Hematopoietic multipotent progenitor cell treated with erythropoietin and hydrocortisone succinate and interleukin-3 and kit ligand, for 4 days (in vitro differentiated cells): ENCODE data around the gene SETBP1.

ENCODE experiments used
- DNase-seq: peaks from one replicate; pipeline ENCODE4 v3.0.0-alpha.2; 2015

SETBP1 gene

DNA sequence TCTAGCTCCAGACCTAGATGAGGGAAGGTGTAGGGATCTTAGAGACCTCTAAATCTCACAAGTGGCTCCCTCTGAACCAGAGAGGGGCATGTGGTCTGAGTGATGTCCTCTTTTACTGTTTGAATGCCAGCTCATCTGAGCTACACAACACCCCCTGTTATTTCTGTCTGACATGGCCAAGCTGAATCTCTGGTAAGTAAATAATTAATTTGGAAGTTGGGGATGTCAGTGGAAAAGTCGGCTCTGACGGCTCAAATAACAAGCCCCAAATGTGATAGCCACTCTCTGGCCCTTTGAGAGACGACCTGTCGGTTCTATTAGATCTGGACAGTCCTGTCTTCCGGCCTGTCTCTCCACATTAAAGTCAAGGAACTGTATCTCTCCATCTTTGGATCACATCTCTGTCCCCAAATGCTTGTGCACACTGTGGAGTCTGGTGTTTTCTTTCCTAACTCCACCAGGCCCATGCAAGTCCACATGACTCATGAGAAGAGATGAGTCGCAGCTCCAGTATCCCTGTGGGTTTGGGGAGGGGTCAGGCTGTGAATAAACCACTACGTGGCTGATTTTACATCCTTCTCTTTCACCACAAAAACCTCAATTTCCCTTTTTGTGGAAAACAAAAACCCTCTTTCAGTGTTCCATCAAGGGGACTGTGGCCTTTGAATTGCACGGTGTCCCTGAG lies 52.5 kb downstream of the SETBP1 start:
- DNase-seq, result peak; percentile 71

DNA sequence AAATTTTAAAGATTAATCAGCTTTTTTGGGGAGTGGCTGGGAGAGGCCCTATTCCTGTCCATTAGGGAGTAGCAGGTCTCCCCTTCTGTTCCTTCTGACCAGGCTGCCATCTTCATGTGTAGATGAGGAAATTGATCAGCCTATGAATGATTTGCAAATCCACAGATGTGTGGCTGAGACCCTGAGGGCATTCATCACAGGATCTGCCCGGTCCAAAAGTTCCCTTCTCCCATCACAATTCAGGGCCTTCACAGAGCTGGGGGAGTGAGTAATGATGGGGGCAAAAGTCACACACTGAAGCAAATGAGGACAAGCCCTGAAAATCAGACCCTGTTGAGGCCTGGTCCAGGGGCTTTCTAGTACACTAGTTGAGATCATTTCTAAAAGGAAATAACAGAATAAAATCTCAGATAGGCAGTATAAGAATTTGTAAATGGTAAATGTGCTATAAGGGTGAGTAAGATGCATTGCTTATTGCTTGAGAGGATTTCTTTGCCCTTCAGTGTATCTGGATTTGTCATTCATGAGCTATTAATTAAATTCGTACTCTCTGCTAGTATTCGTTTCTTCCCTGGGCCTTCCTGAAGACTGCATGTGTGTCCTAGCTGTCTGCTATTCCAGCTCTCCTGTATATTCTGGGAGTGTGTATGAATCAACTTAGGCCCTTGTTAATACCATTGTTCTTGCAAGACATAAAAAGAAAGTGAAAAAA lies 53.2 kb downstream of the SETBP1 start:
- DNase-seq, result no peak

DNA sequence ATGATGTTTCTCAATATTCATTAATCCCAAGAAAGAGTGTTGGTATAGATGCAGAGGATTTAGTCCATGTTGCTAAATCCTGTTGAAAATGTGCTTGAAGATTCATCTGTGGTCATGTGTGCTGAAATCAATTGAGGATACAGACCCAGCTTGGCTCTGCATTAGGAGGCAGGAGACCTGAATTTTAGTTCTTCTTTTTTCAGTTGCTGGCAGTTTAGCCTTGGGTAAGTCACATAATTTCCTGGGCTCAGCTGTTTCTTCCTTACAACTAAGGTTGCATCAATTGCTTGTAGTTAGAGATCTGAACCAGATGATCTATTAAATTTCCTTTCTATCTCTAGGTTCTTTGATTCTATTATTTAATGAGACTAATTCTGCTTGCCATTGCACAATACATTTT lies 54.4 kb downstream of the SETBP1 start:
- DNase-seq, result peak; percentile 34

DNA sequence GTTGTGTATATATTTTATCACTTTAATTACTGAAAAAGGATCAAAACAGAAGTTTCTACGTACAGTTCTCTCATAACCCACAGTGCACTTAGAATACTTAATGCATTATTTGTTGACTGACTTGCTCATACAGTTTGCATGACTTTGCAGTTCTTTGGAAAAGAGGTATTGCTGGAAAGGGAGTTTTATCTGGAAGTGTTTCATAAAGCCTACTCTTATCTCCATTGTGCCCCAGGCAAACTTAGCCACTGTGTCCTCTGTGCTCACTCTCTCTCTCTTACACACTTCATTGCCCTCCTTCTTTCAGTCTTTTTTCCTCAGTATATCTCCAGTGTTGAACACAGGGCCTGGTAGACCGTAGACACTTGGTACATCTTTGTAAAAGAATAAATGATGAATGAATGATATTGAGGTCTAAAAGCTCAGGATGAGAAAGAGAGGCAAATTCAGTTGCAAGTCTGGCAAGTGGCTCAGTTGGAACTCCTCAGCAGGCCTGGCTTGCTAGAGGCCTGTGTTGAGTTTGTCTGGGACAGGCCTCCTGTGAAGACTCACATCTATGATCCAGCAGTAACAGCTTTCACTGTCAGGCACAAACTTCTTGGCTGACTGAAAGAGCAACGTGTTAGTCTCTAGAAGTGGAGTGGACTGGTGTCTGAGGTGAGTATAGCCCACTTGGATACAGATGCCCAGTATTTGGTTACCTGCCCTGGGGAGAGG lies 56.1 kb downstream of the SETBP1 start:
- DNase-seq, result peak; percentile 16

DNA sequence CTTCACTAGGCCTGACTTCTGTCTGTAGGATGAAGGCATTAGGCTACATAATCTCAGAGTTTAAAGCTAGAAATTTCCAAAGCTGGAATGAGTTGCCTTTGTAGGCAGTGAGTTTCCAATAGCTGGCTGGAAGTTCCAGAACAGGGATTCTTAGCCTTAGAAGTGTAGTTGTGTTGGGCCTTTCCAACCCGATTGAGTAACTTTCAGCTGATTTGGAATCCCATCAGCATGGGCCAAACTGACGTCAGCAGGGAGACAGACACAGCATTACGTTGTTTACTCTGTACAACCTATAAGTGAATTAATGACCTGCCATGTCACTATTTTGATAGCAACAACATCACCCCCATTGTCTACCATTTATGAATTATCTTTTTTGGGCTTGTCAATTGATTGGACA lies 56.9 kb downstream of the SETBP1 start:
- DNase-seq, result no peak

DNA sequence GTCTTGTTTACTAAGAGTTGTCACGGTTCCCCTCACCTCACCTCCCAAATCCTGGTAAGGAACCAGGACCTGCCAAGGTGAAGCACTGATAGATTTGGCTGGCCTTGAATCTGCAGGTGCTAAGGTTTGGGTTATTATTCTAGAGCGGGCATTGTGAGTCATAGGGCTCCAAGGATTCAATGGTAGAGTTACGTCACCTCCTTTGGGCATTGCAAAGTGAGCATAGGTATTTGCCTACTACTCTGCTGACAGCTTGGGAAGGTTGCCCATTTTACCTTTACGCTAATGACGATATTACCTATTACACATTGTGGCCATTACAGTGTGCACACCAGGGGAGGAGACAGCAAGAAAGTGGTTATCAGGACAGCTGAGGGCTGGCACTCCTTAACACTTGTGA lies 59.3 kb downstream of the SETBP1 start:
- no peak for DNase-seq

DNA sequence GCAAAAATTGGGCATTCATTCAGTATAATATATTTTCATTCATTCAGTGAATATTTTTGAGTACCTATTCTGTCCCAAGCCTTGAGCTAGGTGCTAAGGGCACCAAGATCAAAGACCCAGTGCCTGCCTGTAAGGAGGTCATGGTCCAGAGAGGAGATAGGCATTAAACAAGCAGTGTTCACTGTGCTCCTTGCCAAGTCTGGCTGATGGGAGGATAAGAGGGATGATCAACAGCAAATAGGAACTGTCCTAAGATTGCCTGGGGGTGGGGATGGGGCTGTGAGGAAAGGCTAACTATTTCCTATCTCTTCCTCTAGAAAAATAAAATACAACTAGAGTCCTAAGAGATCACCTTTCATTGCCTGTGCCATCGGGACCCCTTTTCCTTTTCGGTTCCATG lies 60.4 kb downstream of the SETBP1 start:
- no peak for DNase-seq

DNA sequence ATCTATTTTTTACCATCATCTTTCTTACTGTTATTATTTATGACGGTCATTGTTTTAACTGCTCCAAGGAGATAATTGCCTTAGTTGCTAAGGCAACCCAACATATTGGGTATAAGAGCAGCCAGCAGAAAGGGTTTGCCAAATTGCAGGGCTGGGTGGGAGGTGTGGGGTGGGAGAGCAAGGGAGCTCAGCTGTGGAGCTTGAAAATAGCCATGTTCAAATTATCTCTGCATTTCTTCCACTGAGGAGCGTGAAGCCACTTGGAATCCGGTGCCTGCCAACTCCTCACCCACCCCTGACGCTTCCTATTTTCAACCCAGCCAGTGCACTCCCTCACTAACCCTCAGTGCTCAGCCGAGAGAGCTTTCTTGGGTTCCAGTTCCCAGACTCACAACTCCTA lies 60.8 kb downstream of the SETBP1 start:
- no peak for DNase-seq

DNA sequence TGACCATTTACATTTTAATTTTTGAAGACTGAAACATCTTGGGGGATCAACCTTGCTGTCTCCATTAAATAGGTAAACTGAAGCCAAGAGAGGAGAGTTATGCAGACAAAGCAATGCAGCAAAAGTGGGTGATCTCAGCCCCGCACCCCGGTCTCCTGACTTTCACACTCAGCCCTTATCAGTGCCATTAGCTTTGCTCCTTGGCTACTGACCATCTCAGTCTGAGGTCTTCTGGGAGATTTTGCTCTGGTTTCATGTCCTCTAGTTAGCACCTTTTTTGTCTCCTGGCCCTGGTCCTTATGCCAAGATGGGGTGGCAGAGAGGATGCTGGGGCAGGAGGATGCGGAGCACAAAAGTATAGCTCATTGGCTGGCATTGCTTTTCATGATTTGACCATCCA lies 61.4 kb downstream of the SETBP1 start:
- no peak for DNase-seq

DNA sequence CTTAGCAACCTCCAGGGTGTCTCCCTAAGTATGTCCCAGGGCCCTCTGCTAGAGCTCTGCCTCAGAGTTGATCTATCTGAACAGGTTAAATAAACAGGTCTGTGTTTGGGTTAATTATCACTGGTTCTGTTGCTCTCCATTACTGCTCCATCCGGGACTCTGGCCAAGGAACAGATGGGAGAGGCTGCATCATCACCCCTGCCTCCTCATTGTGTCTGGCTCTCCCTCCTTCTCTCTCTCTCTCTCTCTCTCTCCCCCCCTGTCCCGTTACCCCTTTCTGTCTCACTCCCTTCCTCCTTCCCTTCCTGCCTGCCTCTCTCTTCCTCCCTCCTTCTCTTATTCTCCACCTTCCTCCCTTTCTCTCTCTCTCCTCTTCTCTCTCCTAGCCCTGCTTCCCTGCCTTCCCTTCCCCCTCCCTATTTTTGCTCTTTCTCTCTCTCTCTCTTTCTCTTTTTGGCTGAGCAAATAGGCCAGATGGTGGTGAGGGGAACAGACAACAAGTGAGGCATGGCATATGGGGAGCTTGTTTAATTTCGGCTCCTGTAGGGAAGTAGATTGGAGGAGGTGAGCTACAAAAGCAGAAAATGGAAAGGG lies 62.1 kb downstream of the SETBP1 start:
- no peak for DNase-seq

DNA sequence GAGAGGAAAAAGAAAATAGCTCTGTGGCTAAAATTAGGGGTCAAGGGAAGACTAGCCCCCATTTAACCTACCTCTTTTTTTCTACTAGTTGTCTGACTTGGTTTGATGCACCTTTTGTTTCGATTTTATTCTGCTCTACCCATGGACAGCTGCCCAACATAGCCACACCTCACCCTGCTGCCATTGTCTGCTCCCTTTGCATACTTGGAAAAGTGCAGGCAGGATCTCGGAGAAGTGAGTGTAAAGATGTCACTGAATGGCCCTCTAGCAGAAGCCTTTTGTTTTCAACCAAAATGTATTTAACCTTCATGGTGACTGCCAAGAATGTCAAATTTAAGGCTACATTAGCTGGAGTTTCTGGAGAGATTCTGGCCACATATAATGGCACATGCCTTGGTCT lies 62.9 kb downstream of the SETBP1 start:
- no peak for DNase-seq

DNA sequence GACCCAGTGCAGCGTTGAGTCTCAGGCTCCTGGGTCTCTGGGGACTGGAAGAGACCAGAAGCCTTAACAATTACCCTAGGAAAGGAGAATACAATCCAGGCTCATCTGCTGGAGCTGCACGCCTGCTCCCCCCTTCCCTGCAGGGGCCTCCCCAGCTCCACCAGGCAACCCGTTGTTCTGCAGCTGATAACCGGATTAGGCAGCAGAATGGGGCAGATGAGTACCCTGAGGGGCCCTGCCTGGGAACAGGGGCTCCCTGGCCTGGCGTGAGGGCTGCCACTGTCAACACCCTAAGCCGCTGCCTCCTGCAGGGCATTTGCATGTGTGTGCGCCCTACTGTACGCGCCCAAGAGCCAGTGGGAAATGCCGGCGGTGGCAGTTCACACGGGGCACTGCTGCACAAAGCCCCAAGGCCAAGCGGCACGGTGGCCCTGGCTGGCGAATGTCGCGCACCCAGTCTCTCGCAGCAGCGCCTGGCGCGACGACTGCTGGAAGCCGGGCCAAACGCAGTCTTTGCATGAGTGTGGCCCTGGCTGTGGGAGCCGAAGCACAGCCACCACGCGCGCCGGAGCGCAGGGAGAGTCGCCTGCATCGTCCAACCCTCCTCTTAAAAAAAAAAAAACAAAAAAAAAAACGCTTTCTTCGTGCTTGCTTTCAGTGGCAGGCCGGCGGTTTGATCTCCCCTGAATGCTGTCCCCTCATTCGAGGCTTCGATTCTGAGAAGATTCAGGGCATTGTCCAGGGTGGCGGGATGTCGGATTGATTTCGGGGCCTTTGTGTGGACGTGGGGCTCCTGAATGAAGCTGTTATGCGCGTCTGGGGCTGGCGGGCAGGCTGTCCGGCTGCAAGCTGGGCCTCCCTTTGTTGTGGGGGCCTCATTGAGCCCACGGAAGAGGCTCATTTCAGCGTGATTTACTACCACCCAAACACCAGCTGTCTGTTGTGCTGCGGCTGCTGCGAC lies 63.8 kb downstream of the SETBP1 start:
- no peak for DNase-seq

DNA sequence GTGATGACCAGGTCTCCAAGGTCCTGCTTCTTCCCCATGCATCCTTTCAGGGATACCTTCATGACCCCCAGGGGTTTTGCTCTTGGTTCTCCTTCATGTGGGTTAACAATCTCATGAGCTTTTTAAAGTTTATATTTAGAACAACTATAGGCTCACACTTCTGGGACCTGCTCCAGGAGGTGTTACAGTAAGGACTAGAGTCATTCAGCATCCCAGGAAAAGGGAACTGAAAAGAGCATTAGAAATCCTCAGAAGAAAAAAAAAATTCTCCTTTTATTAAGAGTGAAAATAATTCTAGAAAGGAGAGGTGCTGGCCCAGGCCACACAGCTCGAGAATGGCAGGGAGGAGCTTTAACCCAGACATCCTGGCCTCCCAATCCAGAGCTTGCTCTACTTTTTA lies 66.5 kb downstream of the SETBP1 start:
- DNase-seq, result no peak

DNA sequence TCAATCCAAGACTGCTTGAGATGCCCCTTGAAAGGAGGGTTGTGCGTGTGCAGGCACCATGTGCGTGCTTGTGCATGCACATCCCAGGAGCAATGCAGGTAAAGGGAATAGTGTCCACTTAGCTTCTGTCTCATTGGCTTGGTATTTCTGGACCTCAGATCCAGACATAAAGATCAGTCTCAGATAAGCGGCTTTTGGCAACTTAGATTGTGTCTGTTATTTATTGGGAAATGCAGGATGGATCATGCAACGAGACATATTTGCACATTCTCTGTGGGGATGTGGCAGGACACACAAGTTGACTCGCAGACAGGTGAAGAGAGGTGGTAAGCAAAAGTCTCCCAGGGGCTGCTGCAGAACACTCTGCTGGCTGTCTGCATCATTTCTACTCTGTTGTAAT lies 67.9 kb downstream of the SETBP1 start:
- DNase-seq, result no peak

DNA sequence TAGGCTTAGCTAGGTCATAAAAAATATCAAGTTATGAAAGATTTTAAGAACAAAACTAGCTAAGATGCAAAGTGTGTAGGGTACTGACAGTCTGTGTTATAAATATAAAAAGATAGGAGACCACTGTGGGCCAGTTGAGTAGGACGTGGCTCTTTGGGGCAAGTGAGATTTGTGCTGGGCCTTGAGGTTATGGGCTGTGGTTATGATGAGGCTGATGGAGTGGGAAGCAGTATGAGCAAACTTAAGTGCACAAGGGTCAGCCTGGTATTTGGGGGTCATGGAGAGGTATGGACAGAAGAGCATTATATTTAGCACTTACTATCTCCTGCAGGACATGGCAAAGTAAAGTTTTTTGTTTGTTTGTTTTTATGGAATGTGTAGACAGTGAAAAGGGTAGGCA lies 70.1 kb downstream of the SETBP1 start:
- no peak for DNase-seq

DNA sequence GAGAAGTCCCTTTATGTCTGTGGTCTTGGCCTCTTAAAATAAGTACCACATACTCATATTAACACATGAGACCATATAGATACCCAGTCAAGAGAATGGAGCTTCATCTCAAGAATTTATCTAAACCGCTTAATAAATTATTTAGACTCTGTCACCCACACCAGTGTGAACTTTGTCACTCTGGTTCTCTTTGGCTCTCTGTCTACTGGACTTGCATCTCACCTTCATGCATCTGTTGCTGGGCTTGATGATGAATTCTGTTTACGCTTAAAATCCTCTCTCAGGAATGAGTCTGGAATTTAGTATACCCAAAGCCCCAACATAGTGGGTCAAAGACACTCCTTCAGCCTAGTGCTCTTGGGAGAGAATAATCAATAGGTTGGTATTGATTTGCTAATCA lies 73.9 kb downstream of the SETBP1 start:
- no peak for DNase-seq

DNA sequence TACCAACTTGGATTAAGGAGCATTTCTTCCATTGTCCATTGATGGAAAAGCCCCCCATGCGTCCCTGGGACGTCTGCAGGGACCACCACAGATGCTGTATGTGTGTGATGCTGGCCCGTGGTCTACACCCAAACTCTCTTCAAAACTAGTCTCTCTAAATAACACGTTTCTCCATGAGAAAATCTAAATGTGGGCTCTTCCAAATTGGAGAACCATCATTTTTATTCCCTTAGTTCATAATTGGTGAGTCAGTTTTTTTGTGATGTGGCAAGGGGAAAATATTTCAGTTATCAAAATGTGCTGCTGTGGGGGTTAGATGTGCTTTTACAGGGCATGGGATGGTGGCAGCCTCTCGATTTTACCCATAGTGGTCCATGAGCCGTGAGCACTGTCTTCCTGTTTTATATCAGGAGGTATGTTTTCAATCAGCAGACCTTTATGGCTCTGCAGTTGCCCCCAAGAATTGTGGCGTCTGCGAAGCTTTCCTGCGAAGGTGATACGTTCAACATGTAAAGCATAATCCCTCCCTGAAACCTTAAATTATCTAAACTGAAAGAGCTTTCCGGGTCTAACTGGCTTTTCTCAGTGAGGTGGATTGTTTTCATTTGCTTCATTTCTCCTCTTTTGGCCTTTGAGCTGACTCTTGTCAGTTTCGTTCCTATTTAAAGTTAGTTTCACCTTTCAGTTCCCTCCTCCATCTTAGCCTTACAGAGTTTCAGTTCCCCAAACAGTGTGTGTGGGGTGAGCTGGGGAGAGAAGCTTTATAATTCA lies 78.4 kb downstream of the SETBP1 start:
- no peak for DNase-seq

DNA sequence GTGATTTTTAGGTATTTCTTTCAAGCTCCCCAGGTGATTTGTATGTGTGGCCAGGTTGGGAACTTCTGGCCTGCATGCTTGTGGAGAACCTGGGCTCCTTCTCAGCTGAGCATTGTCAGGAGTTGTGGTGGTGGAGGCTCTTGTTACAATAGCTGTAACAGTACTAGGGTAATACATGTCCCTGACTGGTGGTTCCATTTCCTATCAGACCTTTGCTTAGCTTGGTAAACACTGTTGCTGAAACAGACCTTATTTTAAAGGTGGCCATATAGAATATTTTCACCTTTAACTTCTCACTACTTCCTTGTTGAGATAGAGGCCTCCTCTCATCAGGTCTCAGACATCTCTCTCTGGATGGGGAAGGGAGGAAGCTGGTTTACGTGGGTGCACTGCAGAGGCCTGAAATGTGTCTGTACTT lies 79.2 kb downstream of the SETBP1 start:
- no peak for DNase-seq

DNA sequence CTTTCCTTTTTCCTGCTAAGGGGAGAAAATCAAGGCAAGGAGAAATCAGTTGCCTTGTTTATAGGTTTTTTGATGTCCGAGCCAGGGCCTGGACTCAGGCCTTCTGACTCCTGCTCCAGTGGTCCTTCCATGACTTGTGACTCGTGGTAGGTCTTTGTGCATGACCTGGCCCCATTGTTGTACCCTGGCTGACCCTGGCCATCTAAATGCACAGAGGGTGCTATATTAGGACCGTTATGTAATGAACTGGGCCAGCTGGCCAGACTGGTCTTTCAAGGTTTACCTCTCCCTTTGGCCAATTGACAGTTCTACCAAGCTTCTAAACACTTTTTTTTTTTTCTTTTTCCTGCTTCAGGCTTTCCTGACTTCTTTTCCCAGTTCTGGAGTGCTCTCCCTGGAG lies 81.1 kb downstream of the SETBP1 start:
- no peak for DNase-seq

DNA sequence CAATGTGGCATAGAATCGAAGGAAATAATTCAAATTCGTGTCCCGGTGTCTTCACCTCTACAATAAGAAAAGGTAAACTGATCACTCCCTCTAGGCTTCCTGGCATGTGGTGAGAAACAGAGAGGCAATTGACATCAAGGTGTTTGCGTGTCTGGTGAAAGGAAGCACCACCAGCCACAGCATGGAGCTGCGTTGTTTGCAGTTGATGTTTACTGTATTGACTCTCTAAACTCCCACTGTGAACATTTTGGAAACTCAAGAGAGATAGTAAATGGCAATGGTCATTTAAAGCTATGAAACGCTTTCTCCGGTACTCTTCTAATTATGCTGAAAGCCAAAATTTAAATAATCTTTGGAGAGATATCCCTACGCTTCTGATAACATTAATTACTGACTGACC lies 82.6 kb downstream of the SETBP1 start:
- no peak for DNase-seq

DNA sequence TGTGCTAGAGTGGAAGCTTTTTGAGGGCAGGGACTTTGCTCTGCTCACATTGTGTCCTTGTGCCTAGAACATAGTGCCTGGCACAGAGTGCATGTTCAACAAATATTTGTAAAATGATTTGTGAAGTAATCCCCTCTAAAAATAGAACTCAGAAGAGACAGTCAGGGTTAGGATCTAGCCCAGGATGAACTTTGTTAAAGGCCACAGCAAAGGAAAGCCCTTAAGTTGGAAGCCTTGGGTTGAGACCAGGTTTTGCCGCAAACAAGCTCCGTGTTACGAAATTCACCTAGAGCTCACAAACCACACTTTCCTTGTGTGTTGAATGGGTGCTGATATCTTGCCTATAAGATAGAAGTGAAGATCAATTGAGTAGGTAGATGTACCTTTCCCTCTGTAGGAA lies 84.2 kb downstream of the SETBP1 start:
- no peak for DNase-seq

DNA sequence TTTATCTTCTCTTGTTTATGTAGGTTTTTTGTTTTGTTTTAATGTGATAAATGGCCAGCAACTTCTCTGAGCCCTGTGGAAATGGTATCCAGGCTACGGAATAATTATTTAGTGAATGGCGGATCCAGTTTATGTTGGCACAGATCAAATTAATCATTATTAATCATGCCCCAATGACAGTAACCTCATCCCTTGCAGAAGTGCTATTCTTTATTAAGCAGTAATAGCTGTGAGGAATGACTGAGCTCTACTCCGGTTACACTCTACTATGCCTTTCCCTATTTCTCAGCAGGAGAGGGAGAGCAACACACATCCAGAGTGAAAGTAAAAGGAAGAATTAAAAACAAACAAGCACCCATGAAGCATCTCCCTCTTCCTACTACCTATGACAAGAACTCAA lies 84.8 kb downstream of the SETBP1 start:
- DNase-seq, result no peak
